ENCODE results near the gene RPS15A.
"Not testable (repeated sequence)": the region's sequence is repeated elsewhere in the genome, so short reads cannot be mapped to it uniquely, and the experiment has no call there.

Gene RPS15A

GRCh38 chr16:18742870-18743269, 47.3 kb downstream of the RPS15A start:
- DNase-seq (ENCODE audit: low spot score), result not testable (repeated sequence)

GRCh38 chr16:18740027-18740426, 50.1 kb downstream of the RPS15A start:
- DNase-seq (ENCODE audit: low spot score), result not testable (repeated sequence)

DNA sequence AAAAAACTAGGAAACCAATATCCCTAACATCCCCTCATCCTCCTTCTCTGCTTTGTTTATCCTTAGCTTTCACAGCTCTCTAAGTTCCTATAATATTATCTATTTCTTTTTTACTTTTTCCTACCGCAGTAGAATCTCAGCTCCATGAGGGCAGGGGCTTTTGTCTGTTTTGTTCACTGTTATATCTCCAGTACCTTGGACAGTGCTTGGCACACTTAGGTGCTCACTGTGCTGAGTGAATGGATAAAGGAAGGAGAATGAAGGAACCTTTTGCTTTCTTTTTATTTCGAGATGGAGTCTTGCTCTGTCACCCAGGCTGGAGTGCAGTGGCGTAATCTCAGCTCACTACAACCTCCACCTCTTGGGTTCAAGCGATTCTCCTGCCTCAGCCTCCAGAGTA, 51.4 kb downstream of the RPS15A start:
- DNase-seq (ENCODE audit: low spot score), result not testable (repeated sequence)

GRCh38 chr16:18734279-18734678, 55.9 kb downstream of the RPS15A start:
- DNase-seq (ENCODE audit: low spot score), result not testable (repeated sequence)
